ENCODE results near the gene ZDHHC14.

Gene ZDHHC14

DNA sequence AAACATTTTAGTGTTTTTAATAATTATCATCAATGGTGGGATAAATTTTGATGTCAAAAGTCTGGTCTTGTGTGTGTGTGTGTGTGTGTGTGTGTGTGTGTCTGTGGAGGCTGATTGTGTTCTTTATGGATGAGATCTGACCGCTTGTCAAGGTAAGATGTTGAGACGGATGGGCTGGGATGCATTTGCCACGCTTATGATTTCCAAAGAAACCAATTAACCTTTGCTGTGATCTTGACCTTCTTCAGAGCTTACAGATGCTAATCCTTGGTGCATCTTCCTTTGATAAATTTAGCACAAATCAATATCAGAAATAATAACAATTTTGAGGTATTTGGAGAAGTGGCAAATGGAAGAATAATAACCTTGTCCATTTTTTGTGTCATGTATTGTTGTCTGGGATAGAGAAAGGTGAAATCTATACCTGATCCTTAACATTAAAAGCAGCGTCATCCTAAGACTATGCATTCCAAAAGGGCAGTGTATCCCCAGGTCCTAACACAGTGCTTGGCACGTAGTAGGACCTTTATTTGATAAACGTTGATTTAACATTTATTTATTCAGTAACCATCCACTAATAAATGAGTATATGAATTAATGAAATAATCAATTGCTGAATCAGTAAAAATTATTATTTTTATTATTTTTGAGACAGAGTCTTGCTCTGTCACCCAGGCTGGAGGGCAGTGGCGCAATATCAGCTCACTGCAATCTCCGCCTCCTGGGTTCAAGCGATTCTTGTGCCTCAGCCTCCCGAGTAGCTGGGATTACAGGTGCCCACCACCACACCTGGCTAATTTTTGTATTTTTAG, 70.1 kb downstream of the ZDHHC14 start:
- no peak for DNase-seq (ENCODE audit: low read depth)
- no peak for TF ChIP-seq CTCF (conservative IDR thresholded peaks at IDR 0.05; ENCODE audit: low read depth, low read length)
- no peak overlapping the region for H3K4me3 ChIP-seq (ENCODE audit: low read length)

DNA sequence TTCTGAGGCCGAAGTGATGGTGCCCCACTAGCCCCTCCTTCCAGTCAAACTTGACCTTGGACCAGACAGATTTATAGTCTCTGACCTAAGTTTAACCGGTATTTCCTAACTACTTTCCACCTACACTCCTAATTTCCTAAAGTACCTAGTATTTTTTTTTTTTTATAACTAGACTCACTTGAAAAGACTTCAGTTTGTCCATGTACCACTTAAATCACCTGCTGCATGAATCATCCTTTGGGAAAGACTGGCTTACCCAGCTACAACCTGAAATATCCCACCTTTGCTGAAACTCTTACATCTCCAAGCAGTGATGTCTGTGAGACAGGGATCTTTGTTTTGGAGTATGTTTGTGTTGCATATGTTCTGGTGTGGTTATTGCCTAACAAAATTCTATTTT, 71.1 kb downstream of the ZDHHC14 start:
- no peak overlapping the region for H3K4me3 ChIP-seq (ENCODE audit: low read length)
- DNase-seq (ENCODE audit: low read depth), result no peak
- TF ChIP-seq CTCF (conservative IDR thresholded peaks at IDR 0.05; ENCODE audit: low read depth, low read length), result no peak

- DNase-seq (ENCODE audit: low read depth), result no peak
- TF ChIP-seq CTCF (conservative IDR thresholded peaks at IDR 0.05; ENCODE audit: low read depth, low read length), result no peak
- no peak overlapping the region for H3K4me3 ChIP-seq (ENCODE audit: low read length)
These were observed 72.1 kb downstream of the ZDHHC14 start for GRCh38 chr6:157453131-157453530.

DNA sequence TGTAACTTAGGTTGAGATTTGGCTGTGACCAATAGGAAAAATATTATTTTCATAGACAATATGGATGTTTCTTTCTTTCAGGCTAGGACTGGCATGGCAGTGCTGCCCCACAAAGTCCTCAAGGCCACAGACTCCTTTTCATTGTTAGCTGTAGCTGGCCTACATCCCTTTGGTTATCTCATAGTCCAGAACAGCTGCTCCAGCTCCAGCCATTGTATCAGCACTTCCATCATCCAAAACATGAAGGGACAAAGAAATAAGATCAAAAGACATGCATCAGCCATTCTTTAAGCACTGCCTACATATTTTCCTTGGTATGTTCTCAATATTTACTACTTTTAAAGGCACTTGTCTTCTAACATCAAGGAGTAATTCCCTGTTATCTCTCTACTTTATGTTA, 73.0 kb downstream of the ZDHHC14 start:
- no peak for DNase-seq (ENCODE audit: low read depth)
- no peak for TF ChIP-seq CTCF (conservative IDR thresholded peaks at IDR 0.05; ENCODE audit: low read depth, low read length)
- H3K4me3 ChIP-seq (ENCODE audit: low read length), result no peak overlapping the region

GRCh38 chr6:157454762-157455714, 74.0 kb downstream of the ZDHHC14 start:
- no peak overlapping the region for H3K4me3 ChIP-seq (ENCODE audit: low read length)
- no peak for DNase-seq (ENCODE audit: low read depth)
- no peak for TF ChIP-seq CTCF (conservative IDR thresholded peaks at IDR 0.05; ENCODE audit: low read depth, low read length)

- TF ChIP-seq CTCF (conservative IDR thresholded peaks at IDR 0.05; ENCODE audit: low read depth, low read length), result no peak
- H3K4me3 ChIP-seq (ENCODE audit: low read length), result no peak overlapping the region
- DNase-seq (ENCODE audit: low read depth), result no peak
These were observed 74.9 kb downstream of the ZDHHC14 start for GRCh38 chr6:157455731-157456523.

All from retinal pigment epithelial cell (primary cell).